ENCODE measurements around the gene PTPN1.
A peak's percentile ranks its signal among the peaks of the same experiment; 100 is the strongest.

PTPN1 gene

GRCh38 chr20:50558483-50558925 is 48.3 kb downstream of the PTPN1 start:
- H3K4me3 ChIP-seq (ENCODE audit: low read length), result no peak overlapping the region
- no peak for TF ChIP-seq CTCF (conservative IDR thresholded peaks at IDR 0.05; ENCODE audit: low read length)
- peak; percentile 63 for DNase-seq (ENCODE audit: low read depth)

GRCh38 chr20:50559149-50559548 is 49.0 kb downstream of the PTPN1 start:
- no peak overlapping the region for H3K4me3 ChIP-seq (ENCODE audit: low read length)
- no peak for TF ChIP-seq CTCF (conservative IDR thresholded peaks at IDR 0.05; ENCODE audit: low read length)
- no peak for DNase-seq (ENCODE audit: low read depth)

GRCh38 chr20:50559856-50560638 is 49.9 kb downstream of the PTPN1 start:
- no peak overlapping the region for H3K4me3 ChIP-seq (ENCODE audit: low read length)
- no peak for DNase-seq (ENCODE audit: low read depth)
- no peak for TF ChIP-seq CTCF (conservative IDR thresholded peaks at IDR 0.05; ENCODE audit: low read length)

GRCh38 chr20:50560867-50561266 is 50.7 kb downstream of the PTPN1 start:
- DNase-seq (ENCODE audit: low read depth), result no peak
- no peak for TF ChIP-seq CTCF (conservative IDR thresholded peaks at IDR 0.05; ENCODE audit: low read length)
- H3K4me3 ChIP-seq (ENCODE audit: low read length), result no peak overlapping the region

GRCh38 chr20:50561379-50562078 is 51.3 kb downstream of the PTPN1 start:
- no peak overlapping the region for H3K4me3 ChIP-seq (ENCODE audit: low read length)
- TF ChIP-seq CTCF (conservative IDR thresholded peaks at IDR 0.05; ENCODE audit: low read length), result no peak
- peak; percentile 89 for DNase-seq (ENCODE audit: low read depth)

- DNase-seq (ENCODE audit: low read depth), result no peak
- H3K4me3 ChIP-seq (ENCODE audit: low read length), result no peak overlapping the region
- TF ChIP-seq CTCF (conservative IDR thresholded peaks at IDR 0.05; ENCODE audit: low read length), result no peak
Observed at GRCh38 chr20:50562262-50562701, 52.1 kb downstream of the PTPN1 start.
